ENCODE results near the gene MECR.
A peak's percentile ranks its signal among the peaks of the same experiment; 100 is the strongest.

Gene MECR

GRCh38 chr1:29186707-29187106 lies 44.0 kb downstream of the MECR start:
- Histone ChIP-seq H3K4me3 (ENCODE audit: insufficient read depth, low read depth, low read length) (no peak overlapping the region), H3K4me1 (ENCODE audit: control insufficient read depth, insufficient read depth, low read length) (no peaks in the 10 kb centered on the region), H3K36me3 (ENCODE audit: control insufficient read depth, insufficient read depth, low read length) (no peaks in the 10 kb centered on the region), H3K27ac (ENCODE audit: insufficient read depth, low read depth, low read length, poor library complexity, severe bottlenecking) (no peak overlapping the region), H3K9me3 (ENCODE audit: control insufficient read depth, low read length) (no peaks in the 10 kb centered on the region), H3K27me3 (ENCODE audit: control insufficient read depth, insufficient read depth, low read length, poor library complexity, severe bottlenecking) (no peaks in the 10 kb centered on the region)
- WGBS, 2 experiments = 33 to 41% methylated on average over 1 of the region's 1 CpG

GRCh38 chr1:29186252-29186651 lies 44.5 kb downstream of the MECR start:
- H3K9me3 ChIP-seq (ENCODE audit: control insufficient read depth, low read length) = no peaks in the 10 kb centered on the region
- no peaks in the 10 kb centered on the region for H3K36me3 ChIP-seq (ENCODE audit: control insufficient read depth, insufficient read depth, low read length)
- H3K27me3 ChIP-seq (ENCODE audit: control insufficient read depth, insufficient read depth, low read length, poor library complexity, severe bottlenecking) = no peaks in the 10 kb centered on the region
- WGBS, 2 experiments = 76 to 85% methylated on average over 2 to 3 of the region's 3 CpGs
- H3K27ac ChIP-seq (ENCODE audit: insufficient read depth, low read depth, low read length, poor library complexity, severe bottlenecking) = no peak overlapping the region
- no peak overlapping the region for H3K4me3 ChIP-seq (ENCODE audit: insufficient read depth, low read depth, low read length)
- H3K4me1 ChIP-seq (ENCODE audit: control insufficient read depth, insufficient read depth, low read length) = no peaks in the 10 kb centered on the region

GRCh38 chr1:29183287-29183686 lies 47.4 kb downstream of the MECR start:
- H3K36me3 ChIP-seq (ENCODE audit: control insufficient read depth, insufficient read depth, low read length) = peaks cover 6% of the 10 kb centered on the region
- WGBS, 2 experiments = 100% methylated on average over 1 of the region's 1 CpG; no CpG with 5 or more reads in 1 of the 2 experiments
- H3K27ac ChIP-seq (ENCODE audit: insufficient read depth, low read depth, low read length, poor library complexity, severe bottlenecking) = no peak overlapping the region
- H3K9me3 ChIP-seq (ENCODE audit: control insufficient read depth, low read length) = no peaks in the 10 kb centered on the region
- no peak overlapping the region for H3K4me3 ChIP-seq (ENCODE audit: insufficient read depth, low read depth, low read length)
- peaks cover 5% of the 10 kb centered on the region for H3K4me1 ChIP-seq (ENCODE audit: control insufficient read depth, insufficient read depth, low read length)
- no peaks in the 10 kb centered on the region for H3K27me3 ChIP-seq (ENCODE audit: control insufficient read depth, insufficient read depth, low read length, poor library complexity, severe bottlenecking)

- H3K36me3 ChIP-seq (ENCODE audit: control insufficient read depth, insufficient read depth, low read length) = peaks cover 10% of the 10 kb centered on the region
- H3K27ac ChIP-seq (ENCODE audit: insufficient read depth, low read depth, low read length, poor library complexity, severe bottlenecking) = peak within 1 kb of the TSS; percentile 98
- peaks cover 5% of the 10 kb centered on the region for H3K4me1 ChIP-seq (ENCODE audit: control insufficient read depth, insufficient read depth, low read length)
- H3K27me3 ChIP-seq (ENCODE audit: control insufficient read depth, insufficient read depth, low read length, poor library complexity, severe bottlenecking) = no peaks in the 10 kb centered on the region
- 0% methylated on average over 100 of the region's 100 CpGs for WGBS, 2 experiments
- H3K9me3 ChIP-seq (ENCODE audit: control insufficient read depth, low read length) = no peaks in the 10 kb centered on the region
- H3K4me3 ChIP-seq (ENCODE audit: insufficient read depth, low read depth, low read length) = peak within 1 kb of the TSS; percentile 99
These were observed 49.1 kb downstream of the MECR start, which contains the start of gene SRSF4 for GRCh38 chr1:29181413-29182225. Gene SRSF4, minus strand, starts transcription at chr1:29181900. Its CDS starts 148 bp downstream, at chr1:29181752.

- 3 to 4% methylated on average over 32 of the region's 32 CpGs for WGBS, 2 experiments
- peak overlapping the region; percentile 99 for H3K4me3 ChIP-seq (ENCODE audit: insufficient read depth, low read depth, low read length)
- H3K9me3 ChIP-seq (ENCODE audit: control insufficient read depth, low read length) = no peaks in the 10 kb centered on the region
- H3K27me3 ChIP-seq (ENCODE audit: control insufficient read depth, insufficient read depth, low read length, poor library complexity, severe bottlenecking) = no peaks in the 10 kb centered on the region
- peak overlapping the region; percentile 98 for H3K27ac ChIP-seq (ENCODE audit: insufficient read depth, low read depth, low read length, poor library complexity, severe bottlenecking)
- H3K36me3 ChIP-seq (ENCODE audit: control insufficient read depth, insufficient read depth, low read length) = peaks cover 17% of the 10 kb centered on the region
- peaks cover 5% of the 10 kb centered on the region for H3K4me1 ChIP-seq (ENCODE audit: control insufficient read depth, insufficient read depth, low read length)
These were observed 50.0 kb downstream of the MECR start for GRCh38 chr1:29180497-29181412.

- no peaks in the 10 kb centered on the region for H3K27me3 ChIP-seq (ENCODE audit: control insufficient read depth, insufficient read depth, low read length, poor library complexity, severe bottlenecking)
- peaks cover 17% of the 10 kb centered on the region for H3K36me3 ChIP-seq (ENCODE audit: control insufficient read depth, insufficient read depth, low read length)
- H3K4me3 ChIP-seq (ENCODE audit: insufficient read depth, low read depth, low read length) = peak overlapping the region; percentile 99
- peaks cover 5% of the 10 kb centered on the region for H3K4me1 ChIP-seq (ENCODE audit: control insufficient read depth, insufficient read depth, low read length)
- H3K27ac ChIP-seq (ENCODE audit: insufficient read depth, low read depth, low read length, poor library complexity, severe bottlenecking) = no peak overlapping the region
- 85 to 86% methylated on average over 4 of the region's 4 CpGs for WGBS, 2 experiments
- no peaks in the 10 kb centered on the region for H3K9me3 ChIP-seq (ENCODE audit: control insufficient read depth, low read length)
These were observed 51.0 kb downstream of the MECR start for GRCh38 chr1:29179641-29180184.

GRCh38 chr1:29177022-29177705 lies 53.6 kb downstream of the MECR start:
- H3K36me3 ChIP-seq (ENCODE audit: control insufficient read depth, insufficient read depth, low read length) = peaks cover 17% of the 10 kb centered on the region
- no peaks in the 10 kb centered on the region for H3K9me3 ChIP-seq (ENCODE audit: control insufficient read depth, low read length)
- WGBS, 2 experiments = 94 to 95% methylated on average over 12 of the region's 12 CpGs
- H3K4me3 ChIP-seq (ENCODE audit: insufficient read depth, low read depth, low read length) = no peak overlapping the region
- peaks cover 5% of the 10 kb centered on the region for H3K4me1 ChIP-seq (ENCODE audit: control insufficient read depth, insufficient read depth, low read length)
- no peak overlapping the region for H3K27ac ChIP-seq (ENCODE audit: insufficient read depth, low read depth, low read length, poor library complexity, severe bottlenecking)
- H3K27me3 ChIP-seq (ENCODE audit: control insufficient read depth, insufficient read depth, low read length, poor library complexity, severe bottlenecking) = no peaks in the 10 kb centered on the region

- Histone ChIP-seq H3K4me1 (ENCODE audit: control insufficient read depth, insufficient read depth, low read length) (peaks cover 5% of the 10 kb centered on the region), H3K9me3 (ENCODE audit: control insufficient read depth, low read length) (no peaks in the 10 kb centered on the region), H3K4me3 (ENCODE audit: insufficient read depth, low read depth, low read length) (no peak overlapping the region), H3K27me3 (ENCODE audit: control insufficient read depth, insufficient read depth, low read length, poor library complexity, severe bottlenecking) (no peaks in the 10 kb centered on the region), H3K27ac (ENCODE audit: insufficient read depth, low read depth, low read length, poor library complexity, severe bottlenecking) (no peak overlapping the region), H3K36me3 (ENCODE audit: control insufficient read depth, insufficient read depth, low read length) (peaks cover 17% of the 10 kb centered on the region)
- 40 to 91% methylated on average over 1 to 4 of the region's 4 CpGs for WGBS, 2 experiments
These were observed 54.2 kb downstream of the MECR start for GRCh38 chr1:29176576-29176975.

- Histone ChIP-seq H3K27me3 (ENCODE audit: control insufficient read depth, insufficient read depth, low read length, poor library complexity, severe bottlenecking) (no peaks in the 10 kb centered on the region), H3K27ac (ENCODE audit: insufficient read depth, low read depth, low read length, poor library complexity, severe bottlenecking) (no peak overlapping the region), H3K4me3 (ENCODE audit: insufficient read depth, low read depth, low read length) (no peak overlapping the region), H3K9me3 (ENCODE audit: control insufficient read depth, low read length) (no peaks in the 10 kb centered on the region), H3K36me3 (ENCODE audit: control insufficient read depth, insufficient read depth, low read length) (peaks cover 10% of the 10 kb centered on the region), H3K4me1 (ENCODE audit: control insufficient read depth, insufficient read depth, low read length) (no peaks in the 10 kb centered on the region)
- WGBS, 2 experiments = 91 to 94% methylated on average over 8 of the region's 8 CpGs
These were observed 58.3 kb downstream of the MECR start for GRCh38 chr1:29172415-29172939.
